K562 (cell line): ENCODE results near the gene CAMK1D. TPM values are rescaled to one million over a fixed set of nuclear protein-coding genes. Genes with fewer than 3 reads are reported as not detected.

Experiments used
- ATAC-seq: fragments of 200-7000 bp; cut with Tn5 transposase; 3 replicates; pipeline ENCODE4 v1.9.1; 2020; ENCODE audit warnings: moderate library complexity
- BruUV-seq: library from RNA; stranded (reverse); fragments of 400-500 nt; replicated peaks from 2 replicates; lab custom pipeline; 2021; lab: Mats Ljungman, UMichigan
- CTCF ChIA-PET: fragments of 300-600 bp; formaldehyde crosslinking; extraction: SDS; loops from one replicate; lab custom pipeline; 2021; ENCODE audit warnings: low intra/inter-chr PET ratio; lab: Yijun Ruan, JAX
- POLR2A ChIA-PET: fragments of 300-600, 350-650 bp; sonication (Branson Sonifier 250); formaldehyde crosslinking; extraction: SDS; loops from one replicate; lab custom pipeline; 2021; ENCODE audit warnings: antibody characterized with exemption, inconsistent platforms; lab: Yijun Ruan, JAX
- DNase-seq, 4 experiments: peaks; one replicate each; pipeline versions ENCODE4 v3.0.0 to v3.0.0-alpha.2; 2011 to 2018; ENCODE audit warnings: low spot score in 3 of 4, mixed read lengths in 3 of 4; ENCODE audit errors: extremely low read depth in 1 of 4
- FAIRE-seq: peaks from 2 replicates; lab custom pipeline; 2011; peaks lifted over from hg19 to GRCh38; lab: Jason Lieb, UNC
- H2AFZ ChIP-seq: 2 replicates; pipeline ENCODE4 v1.6.0; 2011; ENCODE audit warnings: low read depth, low read length, control low read depth, inconsistent platforms
- H3K27ac ChIP-seq: fragments of 200-600 bp; 3 replicates; pipeline ENCODE4 v1.8.0; 2011; ENCODE audit warnings: low read depth, mild to moderate bottlenecking, control low read depth, inconsistent platforms, low read length, moderate library complexity, mixed read lengths; ENCODE audit errors: extremely low read depth
- H3K27me3 ChIP-seq, 2 experiments: fragments of 300-600 bp in 1 of 2; 2 replicates in 1 of 2; 3 replicates in 1 of 2; pipeline versions ENCODE4 v1.6.0 to v1.8.0; 2011; ENCODE audit warnings: inconsistent platforms in 2 of 2, low read length in 2 of 2, mild to moderate bottlenecking in 1 of 2, mixed read lengths in 1 of 2, moderate library complexity in 1 of 2; ENCODE audit not compliant: control insufficient read depth in 2 of 2, insufficient read depth in 2 of 2
- H3K36me3 ChIP-seq: fragments of 300-600 bp; 3 replicates; pipeline ENCODE4 v1.8.0; 2011; ENCODE audit warnings: mild to moderate bottlenecking, low read length, inconsistent platforms; ENCODE audit not compliant: control insufficient read depth, insufficient read depth
- H3K4me1 ChIP-seq, 2 experiments: fragments of 200-600 bp in 1 of 2; replicated peaks in 1 of 2; 2 replicates in 1 of 2; 3 replicates in 1 of 2; pipeline versions ENCODE4 v1.5.1 to v1.8.0; 2011; ENCODE audit warnings: inconsistent platforms in 2 of 2, low read length in 2 of 2, mild to moderate bottlenecking in 1 of 2, mixed read lengths in 1 of 2, moderate library complexity in 1 of 2; ENCODE audit not compliant: control insufficient read depth in 2 of 2, insufficient read depth in 2 of 2
- H3K4me2 ChIP-seq: 2 replicates; pipeline ENCODE4 v1.6.1; 2011; ENCODE audit warnings: low read length, control low read depth, inconsistent platforms, mixed read lengths; ENCODE audit not compliant: insufficient read depth
- H3K4me3 ChIP-seq: fragments of 200-600 bp; sonication (generic), shearing (Covaris generic); 2 replicates; pipeline ENCODE4 v1.5.1; 2016; ENCODE audit warnings: control low read depth, inconsistent platforms
- H3K79me2 ChIP-seq: fragments of 200-600 bp; 3 replicates; pipeline ENCODE4 v1.8.0; 2011; ENCODE audit warnings: low read length, inconsistent platforms; ENCODE audit not compliant: control insufficient read depth, insufficient read depth
- H3K9ac ChIP-seq, 2 experiments: 2 replicates each; pipeline versions ENCODE4 v1.6.0 to v1.6.1; 2011; ENCODE audit warnings: low read depth in 2 of 2, low read length in 2 of 2, control low read depth in 1 of 2, inconsistent platforms in 1 of 2, mild to moderate bottlenecking in 1 of 2, mixed read lengths in 1 of 2; ENCODE audit not compliant: insufficient read depth in 1 of 2
- H3K9me1 ChIP-seq: one replicate; pipeline ENCODE4 v1.6.0; 2011; ENCODE audit warnings: inconsistent platforms, mild to moderate bottlenecking, low read length, moderate library complexity; ENCODE audit not compliant: control insufficient read depth, insufficient read depth
- H3K9me3 ChIP-seq: replicated peaks from 2 replicates; pipeline ENCODE4 v1.5.1; 2011; ENCODE audit warnings: low read depth, low read length, inconsistent platforms; ENCODE audit not compliant: control insufficient read depth, insufficient read depth
- H4K20me1 ChIP-seq: replicated peaks from 2 replicates; pipeline ENCODE4 v1.6.1; 2011; ENCODE audit warnings: low read length, inconsistent platforms, mixed read lengths; ENCODE audit not compliant: control insufficient read depth, insufficient read depth
- CBFB ChIP-seq: sonication (generic); formaldehyde crosslinking; IDR thresholded peaks from 2 replicates; pipeline ENCODE4 v1.4.0; 2020; ENCODE audit warnings: mild to moderate bottlenecking, missing genetic modification reagents
- ERF ChIP-seq: fragments of 450-650 bp; formaldehyde crosslinking; IDR thresholded peaks from 2 replicates; pipeline ENCODE4 v1.4.0; 2020; ENCODE audit warnings: mild to moderate bottlenecking, mixed read lengths
- PPARD ChIP-seq: fragments of 250-450 bp; sonication (Bioruptor Pico); IDR thresholded peaks from 2 replicates; pipeline ENCODE4 v1.8.0; 2022; ENCODE audit warnings: inconsistent platforms, mild to moderate bottlenecking, moderate library complexity
- SREBF2 ChIP-seq: sonication (generic); formaldehyde crosslinking; IDR thresholded peaks from 2 replicates; pipeline ENCODE4 v1.4.0; 2020; ENCODE audit warnings: mild to moderate bottlenecking, missing genetic modification reagents
- ZNF274 ChIP-seq: IDR thresholded peaks from 2 replicates; pipeline ENCODE4 v1.6.1; 2011; ENCODE audit warnings: low read depth, mild to moderate bottlenecking, low read length, moderate library complexity, borderline replicate concordance
- WGBS: fragments of 100-300 bp; shearing (Covaris generic); methylation state at CpG from one replicate; pipeline ENCODE4 v1.1.6; 2016; ENCODE audit warnings: low coverage, mixed read lengths; ENCODE audit not compliant: insufficient coverage; ENCODE audit errors: missing lambda C conversion rate; 5-methylcytosine and 5-hydroxymethylcytosine counted together
- in situ Hi-C: fragments of 300-500 bp; cut with MboI; formaldehyde crosslinking; loops from 4 replicates; pipeline ENCODE4 v1.15.0; 2018; ENCODE audit warnings: inconsistent platforms, mixed read lengths
- intact Hi-C: fragments of 100-400 bp; cut with micrococcal nuclease; formaldehyde crosslinking; loops from 2 replicates; pipeline ENCODE4 v1.14.2; 2022
- polyA plus RNA-seq, 8 experiments: library from polyadenylated mRNA; depleted of rRNA in 4 of 8; stranded (reverse) in 5 of 8; unstranded in 3 of 8; fragments of >200 nt; fragmentation: Nextera tagmentation in 2 of 8; fragmentation: Illumina TruSeq in 1 of 8; extraction: Ambion mirVana in 2 of 8; extraction: Trizol in 1 of 8; gene quantifications; 2 replicates each; pipeline versions ENCODE4 v1.2.1 to v1.2.3, GENCODE V29; 2011 to 2014; ENCODE audit warnings: inconsistent platforms in 1 of 8, missing spikeins in 1 of 8
- total RNA-seq, 7 experiments: library from RNA; depleted of rRNA in 6 of 7; stranded (reverse); fragments of >200 nt in 6 of 7; fragmentation: Illumina TruSeq in 2 of 7; extraction: Trizol in 2 of 7; gene quantifications; 2 replicates each; pipeline versions ENCODE4 v1.2.1 to v1.2.3, GENCODE V29; 2011 to 2021; ENCODE audit warnings: low replicate concordance in 1 of 7
- TF ChIP-seq, protein P1 (sequence below): fragments of 150-350 bp; IDR thresholded peaks from 2 replicates; pipeline ENCODE4 v1.6.1; 2014; ENCODE audit warnings: low read depth, mild to moderate bottlenecking, low read length, borderline replicate concordance

Gene CAMK1D
- total and polyA plus RNA-seq, 9 of the 15 experiments (the other 6 are each of a cell fraction or from before 2014, with no cell fraction given): 0.12 to 0.24 (median 0.20) TPM; not detected in 5

DNA sequence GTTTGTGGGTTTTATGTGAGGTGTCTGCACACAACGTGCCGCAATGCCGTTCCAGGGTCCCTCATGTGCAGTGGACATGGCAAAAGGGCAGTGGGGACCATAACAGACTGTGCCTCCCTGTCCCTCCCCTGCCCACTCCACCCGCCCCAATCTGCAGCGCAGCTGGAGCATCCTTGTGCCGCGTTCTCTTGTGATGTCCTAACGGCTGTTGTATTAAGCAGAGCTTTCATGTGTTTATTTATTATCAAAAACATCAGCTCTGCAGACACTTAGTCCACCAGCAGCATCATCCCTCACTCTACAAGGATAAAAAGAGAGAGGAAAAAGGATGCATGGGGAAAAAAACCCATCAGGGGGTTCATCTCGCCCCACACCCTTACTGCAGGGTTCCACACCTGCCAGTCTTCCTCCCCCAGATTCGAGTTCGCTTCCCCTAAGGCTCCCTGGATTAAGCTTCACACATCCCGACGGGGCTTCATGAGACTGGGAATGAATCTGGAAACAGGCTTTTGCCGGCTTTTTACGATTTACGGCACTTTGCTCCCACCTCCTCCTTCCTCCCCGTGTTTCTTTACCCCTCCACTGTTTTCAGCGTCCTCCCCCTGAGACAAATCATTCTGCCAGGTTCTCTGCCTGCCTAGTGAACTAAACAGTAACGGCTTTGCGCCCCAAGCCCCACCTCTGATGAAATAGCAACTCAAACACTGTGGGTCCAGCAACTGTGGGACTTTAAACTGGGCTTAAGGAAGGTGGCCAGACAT lies 301.4 kb downstream of the CAMK1D start:
- DNase-seq: no peak
- Histone ChIP-seq H3K36me3 (no peaks in the 10 kb centered on the region), H3K4me2 (no peak overlapping the region), H3K4me3 (no peak overlapping the region), H2AFZ (no peak overlapping the region), H3K79me2 (no peaks in the 10 kb centered on the region), H3K27me3 (peaks cover 10 to 26% of the 10 kb centered on the region in 2 experiments; a peak in 3 of 5 replicates), H3K27ac (no peak overlapping the region), H3K9me3 (no peaks in the 10 kb centered on the region), H3K9me1 (no peaks in the 10 kb centered on the region), H3K4me1 (no peaks in the 10 kb centered on the region), H3K9ac (no peak overlapping the region), H4K20me1 (no peaks in the 10 kb centered on the region)
- TF ChIP-seq CBFB (no peak), SREBF2 (CRISPR knock-in tag) (no peak), ZNF274 (no peak), ERF (no peak), PPARD (no peak)
- TF ChIP-seq, protein P1, sequence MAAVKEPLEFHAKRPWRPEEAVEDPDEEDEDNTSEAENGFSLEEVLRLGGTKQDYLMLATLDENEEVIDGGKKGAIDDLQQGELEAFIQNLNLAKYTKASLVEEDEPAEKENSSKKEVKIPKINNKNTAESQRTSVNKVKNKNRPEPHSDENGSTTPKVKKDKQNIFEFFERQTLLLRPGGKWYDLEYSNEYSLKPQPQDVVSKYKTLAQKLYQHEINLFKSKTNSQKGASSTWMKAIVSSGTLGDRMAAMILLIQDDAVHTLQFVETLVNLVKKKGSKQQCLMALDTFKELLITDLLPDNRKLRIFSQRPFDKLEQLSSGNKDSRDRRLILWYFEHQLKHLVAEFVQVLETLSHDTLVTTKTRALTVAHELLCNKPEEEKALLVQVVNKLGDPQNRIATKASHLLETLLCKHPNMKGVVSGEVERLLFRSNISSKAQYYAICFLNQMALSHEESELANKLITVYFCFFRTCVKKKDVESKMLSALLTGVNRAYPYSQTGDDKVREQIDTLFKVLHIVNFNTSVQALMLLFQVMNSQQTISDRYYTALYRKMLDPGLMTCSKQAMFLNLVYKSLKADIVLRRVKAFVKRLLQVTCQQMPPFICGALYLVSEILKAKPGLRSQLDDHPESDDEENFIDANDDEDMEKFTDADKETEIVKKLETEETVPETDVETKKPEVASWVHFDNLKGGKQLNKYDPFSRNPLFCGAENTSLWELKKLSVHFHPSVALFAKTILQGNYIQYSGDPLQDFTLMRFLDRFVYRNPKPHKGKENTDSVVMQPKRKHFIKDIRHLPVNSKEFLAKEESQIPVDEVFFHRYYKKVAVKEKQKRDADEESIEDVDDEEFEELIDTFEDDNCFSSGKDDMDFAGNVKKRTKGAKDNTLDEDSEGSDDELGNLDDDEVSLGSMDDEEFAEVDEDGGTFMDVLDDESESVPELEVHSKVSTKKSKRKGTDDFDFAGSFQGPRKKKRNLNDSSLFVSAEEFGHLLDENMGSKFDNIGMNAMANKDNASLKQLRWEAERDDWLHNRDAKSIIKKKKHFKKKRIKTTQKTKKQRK: no peak
- BruUV-seq: no TSS peak
- WGBS: 0% methylated on average over 20 of the region's 20 CpGs
- no peak for FAIRE-seq
- intact Hi-C loops (no loop called here), in situ Hi-C loops (no loop called here)
- ChIA-PET POLR2A (no interaction called here), CTCF (no interaction called here)
- ATAC-seq: no peak
